ENCODE measurements around the gene HECW1. TPM values are rescaled to one million over a fixed set of nuclear protein-coding genes. Genes with fewer than 3 reads are reported as not detected.

HECW1 gene
- total RNA-seq, 4 donors from 2014 or later, result 0.83 to 3.9 (median 2.7) TPM; not detected in 1

GRCh38 chr7:43511029-43511428 is 398.6 kb downstream of the HECW1 start:
- H3K36me3 ChIP-seq, result no peaks in the 10 kb centered on the region
- no peak for DNase-seq

DNA sequence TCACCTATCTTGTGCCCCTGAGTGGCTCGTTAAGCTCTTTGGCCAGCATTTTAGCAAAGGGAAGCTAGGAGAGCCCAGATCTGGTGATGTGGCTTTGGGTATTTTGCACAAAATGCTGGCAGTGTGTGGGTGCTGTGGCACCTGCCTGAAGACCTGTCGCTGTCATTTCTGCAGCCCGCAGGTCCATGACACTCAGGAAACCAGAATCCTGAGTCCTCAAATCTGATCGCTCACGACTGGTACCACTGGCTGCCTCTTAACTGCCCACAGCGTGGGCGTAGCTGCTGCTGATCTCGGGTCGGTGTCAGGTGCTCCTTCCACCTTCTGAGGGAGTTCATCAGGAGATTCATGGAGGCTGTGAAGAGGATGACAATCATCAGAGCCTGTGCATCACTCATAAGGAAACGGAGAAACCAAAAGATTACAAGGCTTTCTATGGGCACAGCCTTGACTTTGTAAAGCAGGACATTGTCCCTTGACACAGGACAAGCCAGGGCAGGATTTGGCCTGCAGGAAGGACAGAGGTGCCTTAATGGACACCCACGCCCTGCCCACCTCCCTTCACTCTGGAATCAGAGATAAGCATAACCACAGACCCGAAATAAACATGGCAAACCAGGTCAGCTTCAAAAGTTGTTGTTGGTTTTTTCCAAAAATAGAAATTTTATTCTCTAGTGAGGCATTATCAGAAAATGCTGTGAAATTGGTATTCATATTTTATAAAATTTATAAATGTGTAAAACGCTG is 399.5 kb downstream of the HECW1 start:
- Histone ChIP-seq H3K4me1 (no peaks in the 10 kb centered on the region), H3K27ac (no peak overlapping the region), H3K27me3 (no peaks in the 10 kb centered on the region), H3K9me3 (no peaks in the 10 kb centered on the region), H3K4me3 (no peak overlapping the region), H3K36me3 (no peaks in the 10 kb centered on the region)
- no peak for TF ChIP-seq POLR2A (IDR thresholded peaks at IDR 0.05)
- TF ChIP-seq CTCF (IDR thresholded peaks at IDR 0.05), result no peak
- DNase-seq, result no peak

More at GRCh38 chr7:43511029-43511428, 398.6 kb downstream of the HECW1 start:
- no peak for TF ChIP-seq POLR2A (IDR thresholded peaks at IDR 0.05)
- Histone ChIP-seq H3K27me3 (no peaks in the 10 kb centered on the region), H3K4me3 (no peak overlapping the region), H3K27ac (no peak overlapping the region), H3K9me3 (no peaks in the 10 kb centered on the region), H3K4me1 (no peaks in the 10 kb centered on the region)

DNA sequence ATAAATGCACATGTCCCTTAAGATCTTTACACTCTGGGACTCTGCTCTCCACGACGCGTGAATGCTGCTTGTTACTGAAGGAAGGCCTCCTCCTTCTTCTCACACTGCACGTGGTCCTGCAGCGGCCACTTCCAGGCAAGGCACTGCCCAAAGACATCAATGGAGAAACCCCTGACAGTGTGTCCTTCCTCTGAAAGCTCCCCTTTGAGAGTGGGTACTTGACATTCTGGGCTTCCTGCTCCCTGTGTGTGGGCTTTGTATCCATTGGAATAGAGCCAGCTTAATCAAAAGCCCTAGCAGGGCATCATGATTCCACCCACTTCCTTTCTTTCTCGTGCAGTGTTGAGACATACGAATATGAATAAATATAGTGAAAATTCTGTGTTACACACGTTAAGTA is 400.8 kb downstream of the HECW1 start:
- H3K9me3 ChIP-seq, result no peaks in the 10 kb centered on the region
- DNase-seq, result no peak

DNA sequence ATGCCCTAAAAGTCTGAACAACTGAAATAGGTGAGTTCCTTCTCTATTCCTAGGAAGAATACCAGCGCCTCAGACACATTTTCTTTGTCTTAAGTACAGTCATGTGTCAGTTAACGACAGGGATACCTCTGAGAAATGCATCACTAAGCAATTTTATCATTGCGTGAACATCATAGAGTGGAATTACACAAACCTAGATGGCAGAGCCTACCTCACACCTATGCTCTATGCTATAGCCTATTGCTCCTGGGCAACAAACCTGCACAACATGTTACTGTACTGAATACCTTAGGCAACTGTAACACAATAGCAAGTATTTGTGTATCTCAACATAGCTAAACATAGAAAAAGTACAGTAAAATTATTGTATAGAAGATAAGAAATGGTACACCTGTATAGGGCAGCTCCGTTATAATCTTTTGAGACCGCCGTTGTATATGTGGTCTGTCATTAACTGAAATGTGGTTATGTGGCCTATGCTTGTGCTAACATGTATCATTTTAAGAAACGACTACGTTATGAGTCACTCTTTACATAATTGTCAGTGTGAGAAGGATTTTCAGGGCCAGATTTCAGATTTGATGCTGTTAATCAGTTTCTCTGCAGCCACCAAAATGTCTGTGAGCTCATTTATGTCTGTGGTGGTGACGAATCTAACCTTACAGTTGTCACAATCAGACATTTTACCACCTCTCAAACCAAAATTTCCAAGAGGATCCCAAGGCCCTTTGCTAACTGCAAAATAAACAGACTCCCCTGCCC is 404.3 kb downstream of the HECW1 start:
- H3K4me1 ChIP-seq, result no peaks in the 10 kb centered on the region
- DNase-seq, result no peak
- no peaks in the 10 kb centered on the region for H3K9me3 ChIP-seq
- H3K36me3 ChIP-seq, result no peaks in the 10 kb centered on the region
- H3K27ac ChIP-seq, result no peak overlapping the region
- TF ChIP-seq POLR2A (IDR thresholded peaks at IDR 0.05) (no peak), CTCF (IDR thresholded peaks at IDR 0.05) (no peak)
- H3K4me3 ChIP-seq, result no peak overlapping the region
- H3K27me3 ChIP-seq, result no peaks in the 10 kb centered on the region

More for the DNA sequence above, 400.8 kb downstream of the HECW1 start:
- no peaks in the 10 kb centered on the region for H3K27me3 ChIP-seq
- H3K4me1 ChIP-seq, result no peaks in the 10 kb centered on the region
- TF ChIP-seq POLR2A (IDR thresholded peaks at IDR 0.05), result no peak
- no peak for TF ChIP-seq CTCF (IDR thresholded peaks at IDR 0.05)
- H3K36me3 ChIP-seq, result no peaks in the 10 kb centered on the region
- H3K4me3 ChIP-seq, result no peak overlapping the region
- no peak overlapping the region for H3K27ac ChIP-seq

GRCh38 chr7:43517464-43517863 is 405.0 kb downstream of the HECW1 start:
- no peaks in the 10 kb centered on the region for H3K4me1 ChIP-seq
- H3K36me3 ChIP-seq, result no peaks in the 10 kb centered on the region
- no peak overlapping the region for H3K4me3 ChIP-seq
- H3K9me3 ChIP-seq, result no peaks in the 10 kb centered on the region
- no peaks in the 10 kb centered on the region for H3K27me3 ChIP-seq
- no peak overlapping the region for H3K27ac ChIP-seq
- DNase-seq, result no peak
- TF ChIP-seq CTCF (IDR thresholded peaks at IDR 0.05) (no peak), POLR2A (IDR thresholded peaks at IDR 0.05) (no peak)

DNA sequence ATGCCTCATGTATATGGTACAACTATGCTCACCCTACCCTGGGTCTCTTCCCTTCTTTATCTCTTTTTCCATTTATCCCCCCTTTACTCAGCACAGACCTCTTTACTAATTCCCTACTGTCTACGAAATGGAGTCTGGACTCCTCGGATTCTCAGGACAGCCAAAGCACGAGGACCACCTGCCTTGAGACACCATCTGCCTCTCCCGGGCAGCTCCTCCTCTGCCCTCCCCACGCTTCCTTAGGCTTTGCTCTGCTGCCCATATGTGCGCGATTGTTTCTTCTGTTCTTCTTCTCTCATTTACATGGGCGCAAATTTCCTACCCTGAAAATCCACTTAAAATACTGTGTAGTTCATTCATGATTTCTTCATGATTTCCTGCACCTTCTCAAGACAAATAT is 407.8 kb downstream of the HECW1 start:
- H3K36me3 ChIP-seq, result no peaks in the 10 kb centered on the region
- no peaks in the 10 kb centered on the region for H3K4me1 ChIP-seq
- H3K9me3 ChIP-seq, result no peaks in the 10 kb centered on the region
- no peaks in the 10 kb centered on the region for H3K27me3 ChIP-seq
- no peak overlapping the region for H3K27ac ChIP-seq
- H3K4me3 ChIP-seq, result no peak overlapping the region
- no peak for TF ChIP-seq CTCF (IDR thresholded peaks at IDR 0.05)
- no peak for DNase-seq
